SK-N-SH (cell line): ENCODE measurements around the gene GNA15.

Source experiments
- JUND ChIP-seq: IDR thresholded peaks from 2 replicates; pipeline ENCODE4 v1.4.0; 2012
- MAX ChIP-seq: IDR thresholded peaks from 2 replicates; pipeline ENCODE4 v1.4.0; 2012; ENCODE audit warnings: low read depth
- POLR2AphosphoS5 ChIP-seq: IDR thresholded peaks from 2 replicates; pipeline ENCODE4 v1.6.1; 2012; ENCODE audit warnings: low read depth, low read length
- RFX5 ChIP-seq: IDR thresholded peaks from 2 replicates; pipeline ENCODE4 v1.6.1; 2012; ENCODE audit warnings: mild to moderate bottlenecking, improper control_type of control experiment, low read length
- TAF1 ChIP-seq: IDR thresholded peaks from 2 replicates; pipeline ENCODE4 v1.6.1; 2012; ENCODE audit warnings: low read depth, mild to moderate bottlenecking, low read length, moderate library complexity, borderline replicate concordance

- TF ChIP-seq TAF1 (no peak), MAX (no peak), RFX5 (no peak), POLR2AphosphoS5 (no peak), JUND (no peak)
These were observed 43.3 kb downstream of the GNA15 start for GRCh38 chr19:3178973-3179738.
